ENCODE results near the gene AARS2.

DNA sequence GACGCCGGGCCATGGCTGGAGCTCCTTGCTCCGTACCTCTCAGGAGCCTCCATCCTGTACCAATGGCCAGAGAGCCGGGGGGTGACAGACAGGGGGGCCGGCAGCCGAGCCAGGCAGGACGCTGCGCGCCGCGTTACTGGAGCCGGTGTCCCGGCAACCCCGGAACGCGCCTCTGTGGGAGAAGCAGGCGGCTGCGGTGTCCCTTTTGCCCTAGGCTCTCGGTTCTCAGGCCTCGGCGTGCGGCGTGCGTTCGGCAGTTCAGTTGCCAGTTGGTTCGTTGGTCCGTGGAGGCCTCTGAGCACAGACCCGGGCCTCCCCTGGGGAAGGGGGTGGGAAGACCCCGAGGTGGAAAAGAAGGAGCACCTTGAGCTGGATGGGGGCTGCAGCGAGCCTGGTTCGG, 29.3 kb upstream of the AARS2 start, which contains the start of gene SPATS1:
- TF ChIP-seq, protein P1, sequence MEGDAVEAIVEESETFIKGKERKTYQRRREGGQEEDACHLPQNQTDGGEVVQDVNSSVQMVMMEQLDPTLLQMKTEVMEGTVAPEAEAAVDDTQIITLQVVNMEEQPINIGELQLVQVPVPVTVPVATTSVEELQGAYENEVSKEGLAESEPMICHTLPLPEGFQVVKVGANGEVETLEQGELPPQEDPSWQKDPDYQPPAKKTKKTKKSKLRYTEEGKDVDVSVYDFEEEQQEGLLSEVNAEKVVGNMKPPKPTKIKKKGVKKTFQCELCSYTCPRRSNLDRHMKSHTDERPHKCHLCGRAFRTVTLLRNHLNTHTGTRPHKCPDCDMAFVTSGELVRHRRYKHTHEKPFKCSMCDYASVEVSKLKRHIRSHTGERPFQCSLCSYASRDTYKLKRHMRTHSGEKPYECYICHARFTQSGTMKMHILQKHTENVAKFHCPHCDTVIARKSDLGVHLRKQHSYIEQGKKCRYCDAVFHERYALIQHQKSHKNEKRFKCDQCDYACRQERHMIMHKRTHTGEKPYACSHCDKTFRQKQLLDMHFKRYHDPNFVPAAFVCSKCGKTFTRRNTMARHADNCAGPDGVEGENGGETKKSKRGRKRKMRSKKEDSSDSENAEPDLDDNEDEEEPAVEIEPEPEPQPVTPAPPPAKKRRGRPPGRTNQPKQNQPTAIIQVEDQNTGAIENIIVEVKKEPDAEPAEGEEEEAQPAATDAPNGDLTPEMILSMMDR (IDR thresholded peaks at IDR 0.05): no peak
- TF ChIP-seq POLR2A (IDR thresholded peaks at IDR 0.05) (no peak), POLR2AphosphoS5 (IDR thresholded peaks at IDR 0.05) (no peak)
